MM.1S (cell line): ENCODE data around the gene CPXM2.

ENCODE experiments used
- DNase-seq: peaks from one replicate; pipeline ENCODE4 v3.0.0-alpha.2; 2015
- H2AFZ ChIP-seq: fragments of 300-600 bp; sonication (generic); 2 replicates; pipeline ENCODE4 v1.6.0; 2016; ENCODE audit warnings: antibody characterized with exemption, low read length
- H3F3A ChIP-seq: fragments of 300-600 bp; sonication (generic); 2 replicates; pipeline ENCODE4 v1.6.1; 2016; ENCODE audit warnings: mild to moderate bottlenecking, antibody characterized with exemption, low read length, moderate library complexity, mixed read lengths; ENCODE audit not compliant: insufficient read depth
- H3K27ac ChIP-seq: fragments of 300-600 bp; sonication (generic); 2 replicates; pipeline ENCODE4 v1.5.1; 2016; ENCODE audit warnings: mild to moderate bottlenecking, low read length
- H3K27me3 ChIP-seq: fragments of 300-600 bp; sonication (generic); replicated peaks from 2 replicates; pipeline ENCODE4 v1.6.0; 2016; ENCODE audit warnings: low read length; ENCODE audit not compliant: insufficient read depth
- H3K36me3 ChIP-seq: fragments of 300-600 bp; sonication (generic); replicated peaks from 2 replicates; pipeline ENCODE4 v1.6.1; 2016; ENCODE audit warnings: mild to moderate bottlenecking, low read length, mixed read lengths; ENCODE audit not compliant: insufficient read depth
- H3K4me1 ChIP-seq: fragments of 300-600 bp; sonication (generic); 2 replicates; pipeline ENCODE4 v1.6.1; 2016; ENCODE audit warnings: low read length, mixed read lengths
- H3K4me2 ChIP-seq: fragments of 300-600 bp; sonication (generic); 2 replicates; pipeline ENCODE4 v1.6.0; 2016; ENCODE audit warnings: low read depth, low read length
- H3K4me3 ChIP-seq: fragments of 300-600 bp; sonication (generic); 2 replicates; pipeline ENCODE4 v1.5.1; 2016; ENCODE audit warnings: low read length, mixed read lengths
- H3K79me2 ChIP-seq: fragments of 300-600 bp; sonication (generic); 2 replicates; pipeline ENCODE4 v1.6.1; 2016; ENCODE audit warnings: mixed run types, low read length, mixed read lengths
- H3K9ac ChIP-seq: fragments of 300-600 bp; sonication (generic); 2 replicates; pipeline ENCODE4 v1.6.1; 2016; ENCODE audit warnings: low read length, mixed read lengths
- H3K9me2 ChIP-seq: fragments of 300-600 bp; sonication (generic); replicated peaks from 2 replicates; pipeline ENCODE4 v1.6.1; 2016; ENCODE audit warnings: mild to moderate bottlenecking, low read length, mixed read lengths; ENCODE audit not compliant: insufficient read depth
- H3K9me3 ChIP-seq: fragments of 300-600 bp; sonication (generic); replicated peaks from 2 replicates; pipeline ENCODE4 v1.6.1; 2016; ENCODE audit warnings: mild to moderate bottlenecking, low read length, mixed read lengths; ENCODE audit not compliant: insufficient read depth
- H4K20me1 ChIP-seq: fragments of 300-600 bp; sonication (generic); 2 replicates; pipeline ENCODE4 v1.6.1; 2016; ENCODE audit warnings: mild to moderate bottlenecking, low read length, moderate library complexity, mixed read lengths; ENCODE audit not compliant: insufficient read depth
- CTCF ChIP-seq: fragments of 300-600 bp; sonication (generic); IDR thresholded peaks from 2 replicates; pipeline ENCODE4 v1.5.1; 2016; ENCODE audit warnings: antibody characterized with exemption, low read length, mixed read lengths
- EZH2 ChIP-seq: fragments of 300-600 bp; sonication (generic); optimal IDR thresholded peaks from 2 replicates; pipeline ENCODE3; 2017; ENCODE audit warnings: low read depth, mild to moderate bottlenecking, antibody characterized with exemption, low read length, mixed read lengths
- EZH2phosphoT487 ChIP-seq: fragments of 300-600 bp; sonication (generic); IDR thresholded peaks from 2 replicates; pipeline ENCODE4 v1.6.1; 2018; ENCODE audit warnings: antibody characterized with exemption, low read length

Gene CPXM2

DNA sequence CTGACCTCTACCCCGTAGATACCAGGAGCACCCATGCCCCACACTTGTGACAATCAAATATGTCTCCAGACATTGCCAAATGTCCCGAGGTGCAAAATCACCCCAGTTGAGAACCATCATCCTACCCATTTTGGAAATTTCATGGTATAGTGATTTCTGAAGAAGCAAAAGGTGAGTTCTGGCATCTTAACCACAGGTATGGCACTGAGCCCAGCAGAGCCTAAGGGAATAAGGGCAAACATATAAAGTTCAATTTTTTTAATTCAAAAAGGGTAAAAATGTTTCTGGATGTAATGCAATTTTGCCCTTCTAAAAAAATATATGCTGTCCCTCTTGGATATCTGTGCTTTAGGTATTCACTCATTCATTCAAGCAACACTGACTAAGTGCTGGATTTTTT lies 30.5 kb upstream of the CPXM2 start:
- H3K4me1 ChIP-seq, result no peaks in the 10 kb centered on the region; the same call in 1 of the 2 replicates
- H3K4me2 ChIP-seq, result no peak overlapping the region
- no peaks in the 10 kb centered on the region for H3K9me3 ChIP-seq
- H3K9me2 ChIP-seq, result no peaks in the 10 kb centered on the region
- H3K79me2 ChIP-seq, result no peaks in the 10 kb centered on the region
- H3K27ac ChIP-seq, result no peak overlapping the region
- H3K27me3 ChIP-seq, result no peaks in the 10 kb centered on the region
- no peak overlapping the region for H2AFZ ChIP-seq
- H3K36me3 ChIP-seq, result no peaks in the 10 kb centered on the region
- TF ChIP-seq CTCF (no peak), EZH2 (no peak)
- H4K20me1 ChIP-seq, result no peaks in the 10 kb centered on the region
- H3F3A ChIP-seq, result no peaks in the 10 kb centered on the region
- no peak overlapping the region for H3K9ac ChIP-seq
- DNase-seq, result no peak
- H3K4me3 ChIP-seq, result no peak overlapping the region

GRCh38 chr10:123916775-123917174 lies 25.2 kb upstream of the CPXM2 start:
- H4K20me1 ChIP-seq, result no peaks in the 10 kb centered on the region
- no peak overlapping the region for H3K27ac ChIP-seq
- no peak overlapping the region for H3K4me2 ChIP-seq
- no peaks in the 10 kb centered on the region for H3K79me2 ChIP-seq
- H3K4me1 ChIP-seq, result no peaks in the 10 kb centered on the region
- H3K9ac ChIP-seq, result no peak overlapping the region
- H3K36me3 ChIP-seq, result no peaks in the 10 kb centered on the region
- TF ChIP-seq CTCF (no peak), EZH2phosphoT487 (no peak), EZH2 (no peak)
- DNase-seq, result no peak
- no peaks in the 10 kb centered on the region; the same call in 1 of the 2 replicates for H3K27me3 ChIP-seq
- no peaks in the 10 kb centered on the region for H3K9me3 ChIP-seq
- no peak overlapping the region for H3K4me3 ChIP-seq
- no peak overlapping the region for H2AFZ ChIP-seq
- no peaks in the 10 kb centered on the region for H3F3A ChIP-seq
- no peaks in the 10 kb centered on the region for H3K9me2 ChIP-seq

GRCh38 chr10:123913688-123914268 lies 22.2 kb upstream of the CPXM2 start:
- Histone ChIP-seq H4K20me1 (no peaks in the 10 kb centered on the region), H3K9ac (no peak overlapping the region), H3K36me3 (no peaks in the 10 kb centered on the region), H2AFZ (no peak overlapping the region), H3F3A (no peaks in the 10 kb centered on the region), H3K9me3 (no peaks in the 10 kb centered on the region), H3K4me3 (no peak overlapping the region), H3K4me1 (no peaks in the 10 kb centered on the region), H3K4me2 (no peak overlapping the region), H3K27me3 (peaks cover 5% of the 10 kb centered on the region; the same call in 1 of the 2 replicates), H3K79me2 (no peaks in the 10 kb centered on the region), H3K9me2 (no peaks in the 10 kb centered on the region), H3K27ac (no peak overlapping the region)
- DNase-seq, result no peak
- TF ChIP-seq CTCF, result no peak
